HG02885 (cell line): Measurements from ENCODE around the gene RPSA.
"Not testable (repeated sequence)": the region's sequence is repeated elsewhere in the genome, so short reads cannot be mapped to it uniquely, and the experiment has no call there.

Source experiments
- ATAC-seq: cut with Tn5 transposase; IDR thresholded peaks from one replicate; pipeline ENCODE4 v1.9.1; 2021; ENCODE audit warnings: mild to moderate bottlenecking; ENCODE audit not compliant: unreplicated experiment, poor library complexity

The RPSA gene

GRCh38 chr3:39418556-39419225 lies 12.2 kb downstream of the RPSA start:
- not testable (repeated sequence) for ATAC-seq

- ATAC-seq: no peak
These were observed 13.3 kb downstream of the RPSA start for GRCh38 chr3:39419742-39420315.

GRCh38 chr3:39420543-39420942 lies 14.0 kb downstream of the RPSA start:
- no peak for ATAC-seq

- no peak for ATAC-seq
These were observed 17.0 kb downstream of the RPSA start for GRCh38 chr3:39423436-39423970.

- ATAC-seq: no peak
These were observed 19.8 kb downstream of the RPSA start for GRCh38 chr3:39426312-39426711.

- no peak for ATAC-seq
These were observed 21.0 kb downstream of the RPSA start for GRCh38 chr3:39427506-39427905.

GRCh38 chr3:39428745-39429201 lies 22.3 kb downstream of the RPSA start:
- ATAC-seq: no peak

GRCh38 chr3:39429466-39429865 lies 22.9 kb downstream of the RPSA start:
- ATAC-seq: no peak

GRCh38 chr3:39432342-39432741 lies 25.8 kb downstream of the RPSA start:
- ATAC-seq: no peak

- no peak for ATAC-seq
These were observed 27.1 kb downstream of the RPSA start for GRCh38 chr3:39433642-39434041.

- ATAC-seq: peak; percentile 62
These were observed 28.1 kb downstream of the RPSA start for GRCh38 chr3:39434574-39434973.

GRCh38 chr3:39435006-39435748 lies 28.7 kb downstream of the RPSA start:
- no peak for ATAC-seq

- ATAC-seq: no peak
These were observed 32.4 kb downstream of the RPSA start for GRCh38 chr3:39438880-39439279.

GRCh38 chr3:39440316-39440715 lies 33.8 kb downstream of the RPSA start:
- no peak for ATAC-seq

- ATAC-seq: no peak
These were observed 37.0 kb downstream of the RPSA start for GRCh38 chr3:39443530-39443929.

- no peak for ATAC-seq
These were observed 39.4 kb downstream of the RPSA start for GRCh38 chr3:39445927-39446326.

GRCh38 chr3:39446444-39446843 lies 39.9 kb downstream of the RPSA start:
- no peak for ATAC-seq

GRCh38 chr3:39447637-39448483 lies 41.3 kb downstream of the RPSA start:
- peak; percentile 93 for ATAC-seq

GRCh38 chr3:39448506-39449233 lies 42.1 kb downstream of the RPSA start:
- no peak for ATAC-seq

GRCh38 chr3:39449796-39450195 lies 43.3 kb downstream of the RPSA start:
- no peak for ATAC-seq
